GM19438 (cell line): Measurements from ENCODE around the gene TCL1A.
"Not testable (repeated sequence)": the region's sequence is repeated elsewhere in the genome, so short reads cannot be mapped to it uniquely, and the experiment has no call there.

ENCODE experiments used
- ATAC-seq: cut with Tn5 transposase; IDR thresholded peaks from one replicate; pipeline ENCODE4 v1.9.1; 2021; ENCODE audit warnings: low read depth; ENCODE audit not compliant: unreplicated experiment

Gene TCL1A, protein sequence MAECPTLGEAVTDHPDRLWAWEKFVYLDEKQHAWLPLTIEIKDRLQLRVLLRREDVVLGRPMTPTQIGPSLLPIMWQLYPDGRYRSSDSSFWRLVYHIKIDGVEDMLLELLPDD

DNA sequence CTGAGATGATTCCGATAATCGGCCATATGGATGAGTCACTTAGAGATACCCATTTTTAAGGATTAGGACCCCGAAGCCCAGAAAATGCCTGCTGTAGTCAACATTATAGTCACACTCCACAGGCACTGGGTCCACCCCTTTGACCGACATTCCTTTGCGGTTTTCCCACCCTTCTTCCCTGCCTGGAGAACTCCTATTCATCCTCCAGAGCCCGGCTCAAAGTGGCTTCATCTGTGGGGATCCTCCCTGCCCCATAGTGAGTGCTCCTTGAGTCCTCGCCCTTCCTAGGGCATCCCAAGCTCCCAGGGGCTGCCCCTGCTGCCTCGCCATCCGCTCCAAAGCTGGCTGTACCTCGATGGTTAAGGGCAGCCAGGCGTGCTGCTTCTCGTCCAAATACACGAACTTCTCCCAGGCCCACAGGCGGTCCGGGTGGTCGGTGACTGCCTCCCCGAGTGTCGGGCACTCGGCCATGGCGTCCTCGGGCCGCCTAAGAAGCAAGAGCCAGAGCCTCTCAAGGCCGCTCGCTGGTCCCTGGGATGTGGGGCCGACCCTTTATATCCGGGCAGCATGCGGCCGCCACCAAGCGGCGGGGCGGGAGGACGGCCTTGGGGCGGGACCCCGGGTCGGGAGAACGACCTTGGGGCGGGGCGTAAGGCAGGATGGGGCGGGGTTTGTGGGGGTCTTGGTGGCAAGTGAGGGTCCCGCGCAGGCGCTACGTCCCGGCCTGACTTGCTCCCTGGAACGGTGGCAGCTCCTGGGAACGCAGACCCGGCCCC lies at the start of gene TCL1A:
Gene TCL1A (minus strand): TSS at position 530 of the 776 bp plus-strand sequence. CDS start 59 bp downstream, at position 471.
- peak; percentile 80 for ATAC-seq

GRCh38 chr14:95763032-95763431 lies 49.1 kb upstream of the TCL1A start:
- ATAC-seq: not testable (repeated sequence)

- no peak for ATAC-seq
Measured at GRCh38 chr14:95761436-95761835, 47.5 kb upstream of the TCL1A start.

DNA sequence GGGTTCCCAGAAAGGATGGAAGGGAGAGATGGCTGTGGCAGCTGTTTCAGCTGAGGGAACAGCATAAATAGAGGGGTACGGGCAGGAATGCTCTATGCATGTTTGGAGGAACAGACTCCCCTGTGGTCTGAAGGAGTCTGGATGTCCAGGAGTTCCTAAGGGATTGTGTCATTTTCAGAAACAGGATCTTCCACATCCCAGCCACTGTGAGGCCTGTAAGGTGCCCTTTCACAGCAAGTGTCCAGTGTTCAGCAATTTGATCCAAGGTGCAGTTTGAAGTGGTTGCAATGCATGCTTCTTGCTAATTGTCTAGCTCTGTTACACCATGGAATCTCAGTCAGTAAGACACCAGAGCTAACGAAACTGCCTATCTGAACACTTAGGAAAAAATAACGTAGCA lies 46.7 kb upstream of the TCL1A start:
- no peak for ATAC-seq

GRCh38 chr14:95759941-95760340 lies 46.0 kb upstream of the TCL1A start:
- no peak for ATAC-seq

DNA sequence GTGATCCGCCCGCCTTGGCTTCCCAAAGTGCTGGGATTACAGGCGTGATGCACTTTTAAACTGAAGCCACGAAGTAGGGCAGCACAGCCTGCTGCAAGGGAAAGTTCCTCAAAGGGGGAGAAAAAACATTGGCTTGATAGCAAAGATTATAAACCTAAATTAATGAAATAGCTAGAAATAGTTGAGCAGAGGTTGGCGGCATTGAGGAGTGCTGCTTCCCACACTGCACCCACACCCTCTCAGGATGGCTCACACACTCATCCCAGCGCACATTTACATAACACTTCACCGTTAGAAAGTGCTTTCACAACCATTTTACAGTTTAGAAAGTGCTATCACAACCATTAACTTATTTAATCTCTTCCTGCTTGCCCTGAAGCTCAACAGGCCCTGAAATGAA lies 44.4 kb upstream of the TCL1A start:
- ATAC-seq: no peak

GRCh38 chr14:95756751-95757150 lies 42.8 kb upstream of the TCL1A start:
- no peak for ATAC-seq

- no peak for ATAC-seq
Measured at GRCh38 chr14:95756127-95756526, 42.2 kb upstream of the TCL1A start.

DNA sequence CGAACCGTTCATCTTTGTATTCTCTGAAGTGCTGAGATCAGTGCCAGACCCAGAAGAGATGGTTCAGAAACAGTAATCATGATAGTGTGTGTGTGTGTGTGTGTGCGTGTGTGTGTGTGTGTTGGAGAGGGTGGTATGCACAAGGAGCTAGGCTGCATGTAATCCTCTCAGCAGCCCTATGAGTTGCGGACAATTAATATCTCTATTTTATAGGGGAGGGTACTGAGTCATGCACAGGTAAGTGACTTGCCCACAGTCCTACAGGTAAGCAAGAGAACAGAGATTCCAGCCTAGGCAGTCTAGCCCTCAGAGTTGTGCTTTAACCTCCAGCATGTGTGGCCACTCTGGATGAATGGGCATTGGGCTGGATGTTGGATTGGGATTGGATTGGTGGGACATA lies 27.9 kb upstream of the TCL1A start:
- ATAC-seq: no peak

- ATAC-seq: no peak
Measured at GRCh38 chr14:95741038-95741490, 27.1 kb upstream of the TCL1A start.

DNA sequence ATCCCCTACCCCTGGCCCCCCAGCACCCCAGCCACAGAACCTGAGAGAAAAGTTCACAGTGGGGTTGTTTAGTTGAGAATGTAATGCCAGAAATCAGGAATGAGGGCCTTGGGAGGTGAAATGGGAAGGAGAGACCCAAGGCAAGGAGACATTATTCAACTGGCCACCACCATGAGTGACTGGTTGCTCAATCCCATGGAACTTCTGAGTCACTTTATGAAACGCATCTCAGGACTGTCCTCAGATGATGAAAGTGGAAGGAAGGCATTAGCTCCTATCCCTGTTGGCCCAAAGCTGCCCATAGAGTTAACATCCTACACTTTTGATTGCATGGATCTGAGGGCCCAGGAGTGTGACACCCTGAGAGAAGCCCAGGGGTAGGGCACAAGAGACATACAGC lies 25.4 kb upstream of the TCL1A start:
- ATAC-seq: no peak

GRCh38 chr14:95733212-95733611 lies 19.3 kb upstream of the TCL1A start:
- ATAC-seq: no peak

GRCh38 chr14:95730126-95730525 lies 16.2 kb upstream of the TCL1A start:
- no peak for ATAC-seq

DNA sequence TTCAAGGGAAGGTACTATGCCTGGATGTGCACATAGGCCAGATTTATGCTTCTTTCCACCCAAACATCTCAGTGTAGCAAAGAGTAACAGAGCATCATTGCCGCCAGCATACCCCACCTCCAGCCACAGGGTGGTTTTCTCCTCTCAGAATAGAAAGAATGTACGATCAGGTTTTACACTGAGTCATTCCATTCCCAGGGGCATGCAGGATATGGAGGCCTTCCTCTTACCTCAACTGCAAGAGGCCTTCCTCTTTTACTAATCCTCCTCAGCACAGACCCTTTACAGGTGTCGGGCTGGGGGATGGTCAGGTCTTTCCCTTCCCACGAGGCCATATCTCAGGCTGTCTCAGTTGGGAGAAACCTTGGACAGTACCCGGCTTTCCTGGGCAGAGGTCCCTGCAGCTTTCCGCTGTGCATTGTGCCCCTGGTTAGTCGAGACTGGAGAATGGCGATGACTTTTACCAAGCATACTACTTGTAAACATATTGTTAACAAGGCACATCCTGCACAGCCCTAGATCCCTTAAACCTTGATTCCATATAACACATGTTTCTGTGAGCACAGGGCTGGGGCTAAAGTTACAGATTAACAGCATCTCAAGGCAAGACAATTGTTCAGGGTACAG lies 15.6 kb upstream of the TCL1A start:
- ATAC-seq: not testable (repeated sequence)

DNA sequence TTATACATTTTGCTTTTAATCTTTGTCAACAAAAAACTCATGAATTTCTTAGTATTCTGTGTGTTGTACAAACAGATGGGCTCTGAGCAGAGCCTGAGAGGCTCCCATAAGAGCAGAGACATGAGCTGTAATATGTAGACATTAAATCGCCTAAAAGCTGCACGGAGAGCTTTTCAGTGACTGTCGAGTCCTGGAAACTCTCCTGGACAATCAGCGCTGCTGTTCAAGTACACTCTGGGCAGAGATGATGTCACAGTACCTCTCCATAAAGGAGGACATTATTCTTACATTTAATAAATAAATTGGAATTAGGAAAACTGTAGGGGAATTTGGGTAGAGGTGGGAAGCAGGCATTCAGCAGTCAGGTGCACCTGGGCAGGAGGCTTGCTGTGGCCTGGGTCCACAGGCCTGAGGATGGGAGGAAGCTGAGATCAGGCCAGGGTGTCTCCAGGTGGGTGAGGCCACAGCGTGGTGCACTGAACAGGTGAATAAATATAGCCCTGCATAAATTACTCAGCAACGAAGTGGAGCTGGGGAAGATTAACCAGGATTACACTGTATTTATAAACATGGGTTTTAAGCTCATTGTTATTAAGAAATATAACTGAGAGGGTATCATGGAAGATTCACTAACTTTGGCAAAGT lies 13.3 kb upstream of the TCL1A start:
- no peak for ATAC-seq

GRCh38 chr14:95725685-95726336 lies 11.9 kb upstream of the TCL1A start:
- ATAC-seq: peak; percentile 72

DNA sequence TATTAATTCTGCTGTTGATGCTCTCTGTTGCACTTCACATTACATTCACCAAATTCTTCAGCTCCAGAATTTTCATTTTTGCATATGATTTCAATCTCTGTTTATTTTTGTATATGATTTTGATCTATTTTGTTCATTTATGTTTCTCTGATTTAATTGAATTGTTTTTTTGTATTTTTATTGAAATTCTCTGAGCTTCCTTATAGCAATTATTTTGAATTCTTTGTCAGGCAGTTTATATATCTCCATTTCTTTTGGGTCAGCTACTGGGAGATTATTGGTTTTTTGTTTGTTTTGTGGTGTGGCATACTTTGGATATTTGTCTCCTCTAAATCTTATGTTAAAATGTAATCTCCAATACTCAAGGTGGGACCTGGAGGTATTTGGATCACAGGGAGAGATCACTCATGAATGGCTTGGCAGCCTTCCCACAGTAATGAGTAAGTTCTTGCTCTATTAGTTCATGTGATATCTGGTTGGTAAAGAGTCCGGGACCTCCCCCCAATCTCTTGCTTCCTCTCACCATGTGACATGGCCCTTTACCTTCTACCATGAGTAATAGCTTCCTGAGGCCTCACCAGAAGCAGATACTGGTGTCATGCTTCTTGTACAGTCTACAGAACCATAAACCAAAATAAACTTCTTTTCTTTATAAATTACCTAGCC lies 8.7 kb upstream of the TCL1A start:
- ATAC-seq: no peak

GRCh38 chr14:95712398-95712797 lies 1.5 kb downstream of the TCL1A start:
- no peak for ATAC-seq

- ATAC-seq: no peak
Measured at GRCh38 chr14:95711476-95712176, 2.3 kb downstream of the TCL1A start.

GRCh38 chr14:95710106-95710505 lies 3.8 kb downstream of the TCL1A start:
- ATAC-seq: no peak
